Activated CD4-positive, alpha-beta T cell treated with anti-CD3 and anti-CD28 coated beads, Interleukin-2, amount 50 U/mL, for 24 hours (primary cell): ENCODE data around the gene FBF1.
"Not testable (repeated sequence)": the region's sequence is repeated elsewhere in the genome, so short reads cannot be mapped to it uniquely, and the experiment has no call there.

Source experiments
- DNase-seq, 2 donors: peaks; one replicate each; pipeline ENCODE4 v3.0.0-alpha.2; 2020; ENCODE audit warnings: low read depth in 1 of 2, low spot score in 1 of 2

Gene FBF1

GRCh38 chr17:75876938-75877751, 63.7 kb downstream of the FBF1 start:
- no peak for DNase-seq

GRCh38 chr17:75876190-75876937, 64.5 kb downstream of the FBF1 start:
- DNase-seq, result peak; percentile 24 to 41

GRCh38 chr17:75875940-75876189, 65.0 kb downstream of the FBF1 start:
- no peak for DNase-seq

- no peak for DNase-seq
Observed at GRCh38 chr17:75875182-75875939, 65.5 kb downstream of the FBF1 start.

GRCh38 chr17:75874323-75875181, 66.3 kb downstream of the FBF1 start:
- DNase-seq, result no peak

GRCh38 chr17:75873587-75874322, 67.1 kb downstream of the FBF1 start:
- DNase-seq, result no peak

- no peak for DNase-seq
Observed at GRCh38 chr17:75872434-75873351, 68.1 kb downstream of the FBF1 start.

GRCh38 chr17:75870228-75870627, 70.6 kb downstream of the FBF1 start:
- DNase-seq, result not testable (repeated sequence)

GRCh38 chr17:75869282-75870141, 71.3 kb downstream of the FBF1 start:
- DNase-seq, result no peak

GRCh38 chr17:75868730-75869281, 72.0 kb downstream of the FBF1 start:
- DNase-seq, result not testable (repeated sequence)

- DNase-seq, result not testable (repeated sequence)
Observed at GRCh38 chr17:75865404-75866188, 75.2 kb downstream of the FBF1 start.

GRCh38 chr17:75864887-75865286, 76.0 kb downstream of the FBF1 start:
- DNase-seq, result not testable (repeated sequence)

GRCh38 chr17:75864448-75864871, 76.4 kb downstream of the FBF1 start:
- DNase-seq, result no peak

GRCh38 chr17:75861927-75862317, 78.9 kb downstream of the FBF1 start:
- no peak for DNase-seq
